Measurements from ENCODE around the gene AGXT.

Gene AGXT

DNA sequence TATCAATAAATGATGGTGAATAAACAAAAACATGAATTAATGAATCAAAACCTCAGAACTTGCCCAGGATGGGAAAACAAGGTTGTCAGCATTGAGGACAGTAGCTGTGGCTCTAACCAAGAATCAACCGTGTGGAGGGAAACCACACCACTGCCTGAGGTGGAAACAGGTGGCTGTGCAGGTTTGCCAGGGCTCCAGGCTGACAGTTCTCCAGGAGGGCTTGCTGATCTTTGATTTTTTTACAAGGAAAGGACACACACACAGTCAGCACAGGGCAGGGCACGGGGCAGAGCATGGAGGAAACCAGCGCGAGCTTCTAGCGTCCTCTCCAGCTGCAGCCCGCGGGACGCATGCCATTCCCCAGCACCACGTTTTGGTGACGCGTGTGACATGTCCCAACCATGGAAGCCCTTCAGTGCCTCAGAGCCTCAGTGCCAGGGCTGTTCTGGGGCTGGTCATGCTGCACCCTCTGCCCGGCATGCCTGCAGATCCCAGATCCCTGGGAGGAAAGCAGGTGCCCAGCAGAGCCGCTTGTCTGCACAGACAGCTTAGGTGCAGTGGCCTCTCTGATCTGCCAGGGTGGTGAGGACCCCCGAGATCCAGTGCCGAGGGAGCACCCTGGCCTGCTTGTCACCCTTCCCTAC, 15.8 kb upstream of the AGXT start:
- DNase-seq (ENCODE audit: low read depth), result no peak
- no peak overlapping the region for H3K4me3 ChIP-seq (ENCODE audit: low read length)
- TF ChIP-seq, protein P1, sequence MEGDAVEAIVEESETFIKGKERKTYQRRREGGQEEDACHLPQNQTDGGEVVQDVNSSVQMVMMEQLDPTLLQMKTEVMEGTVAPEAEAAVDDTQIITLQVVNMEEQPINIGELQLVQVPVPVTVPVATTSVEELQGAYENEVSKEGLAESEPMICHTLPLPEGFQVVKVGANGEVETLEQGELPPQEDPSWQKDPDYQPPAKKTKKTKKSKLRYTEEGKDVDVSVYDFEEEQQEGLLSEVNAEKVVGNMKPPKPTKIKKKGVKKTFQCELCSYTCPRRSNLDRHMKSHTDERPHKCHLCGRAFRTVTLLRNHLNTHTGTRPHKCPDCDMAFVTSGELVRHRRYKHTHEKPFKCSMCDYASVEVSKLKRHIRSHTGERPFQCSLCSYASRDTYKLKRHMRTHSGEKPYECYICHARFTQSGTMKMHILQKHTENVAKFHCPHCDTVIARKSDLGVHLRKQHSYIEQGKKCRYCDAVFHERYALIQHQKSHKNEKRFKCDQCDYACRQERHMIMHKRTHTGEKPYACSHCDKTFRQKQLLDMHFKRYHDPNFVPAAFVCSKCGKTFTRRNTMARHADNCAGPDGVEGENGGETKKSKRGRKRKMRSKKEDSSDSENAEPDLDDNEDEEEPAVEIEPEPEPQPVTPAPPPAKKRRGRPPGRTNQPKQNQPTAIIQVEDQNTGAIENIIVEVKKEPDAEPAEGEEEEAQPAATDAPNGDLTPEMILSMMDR (conservative IDR thresholded peaks at IDR 0.05; ENCODE audit: low read depth, low read length), result no peak

DNA sequence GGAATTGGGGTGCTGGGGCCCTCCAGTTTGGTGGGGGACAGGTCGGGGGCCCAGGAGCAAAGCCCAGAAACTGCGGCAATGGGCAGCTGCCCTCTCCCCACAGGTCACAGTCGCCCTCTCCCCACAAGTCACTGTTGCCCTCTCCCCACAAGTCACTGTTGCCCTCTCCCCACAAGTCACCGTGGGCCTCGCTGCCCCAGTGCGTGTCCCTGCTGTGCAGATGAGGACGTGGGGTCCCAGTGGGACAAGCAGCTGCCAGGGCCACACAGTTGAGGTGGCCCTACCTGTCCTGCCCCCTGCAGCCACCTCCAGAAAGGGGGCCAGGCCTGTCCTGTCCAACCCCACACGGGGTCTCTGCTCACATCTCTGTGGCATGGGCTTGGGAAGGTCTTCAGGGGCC, 13.0 kb upstream of the AGXT start:
- no peak overlapping the region for H3K4me3 ChIP-seq (ENCODE audit: low read length)

DNA sequence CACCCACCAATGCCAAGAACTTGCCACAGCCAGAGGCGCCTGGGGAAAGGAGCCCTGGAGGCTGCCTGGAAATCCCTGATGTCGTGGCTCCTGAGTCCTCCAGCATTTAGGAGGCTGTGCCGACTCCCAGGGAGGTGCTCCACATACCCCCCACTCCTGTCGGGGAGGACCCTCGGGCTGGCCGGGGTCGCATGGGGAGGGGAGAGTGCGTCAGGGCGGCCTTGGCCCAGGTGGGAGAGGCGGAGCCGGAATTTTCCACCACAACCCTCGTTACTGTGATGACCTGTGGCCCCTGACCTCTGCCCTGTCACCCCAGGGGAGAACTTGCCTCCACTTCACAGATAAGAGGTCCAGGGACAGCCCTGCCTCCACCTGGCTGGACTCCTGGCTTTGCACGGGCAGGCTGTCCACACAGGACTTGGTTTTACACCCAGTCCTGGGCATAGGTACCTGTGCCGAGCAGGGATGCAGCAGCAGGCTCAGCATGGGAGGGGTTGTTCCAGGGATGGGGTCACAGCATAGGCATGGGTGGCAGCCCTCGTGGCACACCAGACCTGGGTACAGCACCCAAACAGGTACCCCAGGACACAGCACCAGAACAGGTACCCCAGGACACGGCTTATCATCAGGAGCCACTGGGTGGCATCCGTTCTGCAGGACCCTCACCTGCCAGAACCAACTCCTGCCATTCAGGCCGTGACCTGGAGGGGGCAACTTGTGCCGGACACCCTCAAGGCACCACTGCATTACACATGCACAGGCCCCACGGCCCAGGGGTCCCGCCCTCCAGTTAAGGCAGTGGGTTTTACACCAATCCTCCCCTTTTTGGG, 12.3 kb upstream of the AGXT start:
- DNase-seq (ENCODE audit: low read depth), result no peak

More for the DNA sequence above, 13.0 kb upstream of the AGXT start:
- TF ChIP-seq, protein P1 (conservative IDR thresholded peaks at IDR 0.05; ENCODE audit: low read depth, low read length), result no peak
- DNase-seq (ENCODE audit: low read depth), result no peak

DNA sequence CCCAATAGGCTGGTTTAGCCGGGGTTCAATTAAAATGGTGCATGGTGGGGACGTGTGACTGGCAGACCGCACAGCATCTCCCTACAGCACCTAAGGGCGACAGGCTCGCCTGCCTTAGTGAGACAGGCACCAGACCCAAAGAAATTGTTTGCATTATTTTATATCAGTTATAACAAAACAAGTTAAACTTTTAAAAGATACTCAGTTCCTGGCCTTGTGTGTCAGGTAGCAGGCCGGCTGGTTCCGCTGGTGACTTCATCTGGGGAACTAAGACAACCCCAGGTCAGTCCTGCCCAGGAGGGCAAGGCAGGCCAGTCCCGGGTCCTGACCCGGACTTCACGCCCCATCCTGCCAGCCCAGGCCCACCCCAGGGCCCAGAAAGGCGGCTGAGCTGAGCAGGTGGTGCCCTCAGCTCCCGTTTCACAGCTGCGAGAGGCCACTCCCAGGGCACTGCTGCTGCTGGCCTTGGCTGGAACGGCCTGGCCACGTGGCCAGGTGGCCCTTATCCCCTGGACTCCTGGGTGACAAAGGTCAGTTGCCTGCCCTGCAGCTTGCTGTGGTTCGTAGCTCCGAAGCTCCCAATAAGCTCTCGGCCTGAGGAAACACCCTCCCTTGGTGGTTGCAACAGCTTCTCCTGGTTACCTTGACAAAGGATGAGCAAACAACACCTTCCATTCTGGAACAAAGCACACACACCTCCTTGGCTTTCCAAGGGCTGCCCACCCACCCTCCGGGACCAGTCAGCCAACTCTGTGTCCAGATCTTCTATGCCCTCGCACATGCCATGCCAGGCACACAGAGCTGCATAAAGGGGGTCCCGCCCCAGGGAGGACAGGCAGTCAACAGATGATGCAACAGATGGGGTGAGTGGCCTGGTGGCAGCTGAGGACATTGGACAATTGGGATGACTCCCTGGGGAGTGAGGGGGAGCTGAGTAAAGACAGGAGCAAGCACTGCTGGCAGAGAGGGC, 11.3 kb upstream of the AGXT start:
- no peak for DNase-seq (ENCODE audit: low read depth)
- H3K4me3 ChIP-seq (ENCODE audit: low read length), result no peak overlapping the region
- TF ChIP-seq, protein P1 (conservative IDR thresholded peaks at IDR 0.05; ENCODE audit: low read depth, low read length), result no peak

More for the DNA sequence above, 12.3 kb upstream of the AGXT start:
- TF ChIP-seq, protein P1 (conservative IDR thresholded peaks at IDR 0.05; ENCODE audit: low read depth, low read length), result peak; percentile 12
- no peak overlapping the region for H3K4me3 ChIP-seq (ENCODE audit: low read length)

DNA sequence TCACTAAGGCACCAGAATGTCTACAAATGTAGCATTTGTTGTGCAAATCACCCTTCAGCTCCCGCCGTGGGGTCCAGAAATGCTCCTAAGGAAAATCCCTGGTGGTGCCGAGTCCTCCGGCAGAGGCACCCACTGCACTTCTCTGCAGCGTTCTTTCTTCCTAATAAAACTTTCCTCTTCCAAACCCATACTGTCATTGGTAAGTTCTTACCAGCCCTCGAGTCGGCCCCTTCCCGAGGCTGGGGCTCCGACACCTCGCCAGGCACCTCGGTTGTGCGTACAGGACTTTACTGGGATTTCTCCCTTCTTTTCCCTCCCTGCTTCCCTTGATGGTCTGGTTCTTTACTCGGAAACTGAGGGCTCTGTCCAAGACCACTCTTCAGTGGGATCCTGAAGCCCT, 10.3 kb upstream of the AGXT start:
- H3K4me3 ChIP-seq (ENCODE audit: low read length), result no peak overlapping the region
- DNase-seq (ENCODE audit: low read depth), result no peak
- TF ChIP-seq, protein P1 (conservative IDR thresholded peaks at IDR 0.05; ENCODE audit: low read depth, low read length), result no peak

DNA sequence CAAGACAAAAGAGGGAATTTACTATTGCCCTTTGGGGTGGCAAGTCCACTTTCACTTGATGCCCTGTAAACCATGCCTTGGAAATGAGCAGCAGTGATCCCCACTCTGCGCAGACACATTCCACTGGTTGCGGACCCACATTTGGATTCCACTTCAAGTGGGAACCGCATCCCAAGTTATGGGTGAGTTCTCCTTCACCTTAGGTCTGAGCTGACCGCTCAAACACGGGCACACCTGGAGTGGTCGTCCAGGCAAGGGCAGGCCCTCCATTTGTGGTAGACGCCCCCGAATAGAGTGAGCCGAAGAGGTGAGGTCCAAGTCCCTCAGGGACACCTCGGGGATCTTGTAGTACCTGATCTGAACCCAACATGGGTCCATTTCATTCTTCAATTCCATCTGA, 9.8 kb upstream of the AGXT start:
- H3K4me3 ChIP-seq (ENCODE audit: low read length), result no peak overlapping the region
- no peak for DNase-seq (ENCODE audit: low read depth)
- TF ChIP-seq, protein P1 (conservative IDR thresholded peaks at IDR 0.05; ENCODE audit: low read depth, low read length), result no peak

All from retinal pigment epithelial cell (primary cell).